SK-N-SH treated with all-trans-retinoic acid at 6 μM for 48 hours (cell line): ENCODE data around the gene LAMB4.

ENCODE experiments used
- BACH2 ChIP-seq: fragments of 250-450 bp; sonication (Bioruptor Pico); IDR thresholded peaks from 2 replicates; pipeline ENCODE4 v1.9.0; 2021; ENCODE audit warnings: mild to moderate bottlenecking, borderline replicate concordance
- CREB5 ChIP-seq: fragments of 250-450 bp; sonication (Bioruptor Pico); IDR thresholded peaks from 2 replicates; pipeline ENCODE4 v1.5.1; 2020; ENCODE audit warnings: low read depth, mild to moderate bottlenecking, moderate library complexity
- CSDC2 ChIP-seq: fragments of 250-450 bp; sonication (Bioruptor Pico); IDR thresholded peaks from 2 replicates; pipeline ENCODE4 v1.5.0; 2020; ENCODE audit warnings: mild to moderate bottlenecking, moderate library complexity
- CSRNP3 ChIP-seq: fragments of 250-450 bp; sonication (Bioruptor Pico); IDR thresholded peaks from 2 replicates; pipeline ENCODE4 v1.5.1; 2021; ENCODE audit warnings: mild to moderate bottlenecking, moderate library complexity
- GLIS3 ChIP-seq: fragments of 250-450 bp; sonication (Bioruptor Pico); IDR thresholded peaks from 2 replicates; pipeline ENCODE4 v1.5.0; 2020; ENCODE audit warnings: mild to moderate bottlenecking, moderate library complexity
- OSR1 ChIP-seq: fragments of 250-450 bp; sonication (Bioruptor Pico); IDR thresholded peaks from 2 replicates; pipeline ENCODE4 v1.8.0; 2022; ENCODE audit warnings: moderate library complexity, mild to moderate bottlenecking, inconsistent platforms
- PATZ1 ChIP-seq: fragments of 250-450 bp; sonication (Bioruptor Pico); IDR thresholded peaks from 2 replicates; pipeline ENCODE4 v1.8.0; 2020; ENCODE audit warnings: mild to moderate bottlenecking, moderate library complexity, borderline replicate concordance
- POU6F1 ChIP-seq: fragments of 250-450 bp; sonication (Bioruptor Pico); IDR thresholded peaks from 2 replicates; pipeline ENCODE4 v1.8.0; 2021; ENCODE audit warnings: low read depth, mild to moderate bottlenecking, moderate library complexity, borderline replicate concordance
- ZC3H10 ChIP-seq: fragments of 250-450 bp; sonication (Bioruptor Pico); IDR thresholded peaks from 2 replicates; pipeline ENCODE4 v1.5.1; 2021; ENCODE audit warnings: mild to moderate bottlenecking, moderate library complexity
- ZFP3 ChIP-seq: fragments of 250-450 bp; sonication (Bioruptor Pico); IDR thresholded peaks from 2 replicates; pipeline ENCODE4 v1.5.0; 2020; ENCODE audit warnings: mild to moderate bottlenecking, moderate library complexity
- ZFP30 ChIP-seq: fragments of 450-650 bp; formaldehyde crosslinking; IDR thresholded peaks from 2 replicates; pipeline ENCODE4 v1.5.0; 2022; ENCODE audit warnings: mild to moderate bottlenecking, moderate library complexity
- ZNF565 ChIP-seq: fragments of 450-650 bp; formaldehyde crosslinking; conservative IDR thresholded peaks from 2 replicates; pipeline ENCODE4 v1.5.0; 2020; ENCODE audit warnings: low read depth, mild to moderate bottlenecking, moderate library complexity
- ZNF8 ChIP-seq: fragments of 450-650 bp; formaldehyde crosslinking; IDR thresholded peaks from 2 replicates; pipeline ENCODE4 v1.5.0; 2020; ENCODE audit warnings: mild to moderate bottlenecking, moderate library complexity

- no peak for TF ChIP-seq ZNF8 (CRISPR knock-in tag)
- no peak for TF ChIP-seq POU6F1
- no peak for TF ChIP-seq CSRNP3
- no peak for TF ChIP-seq BACH2 (CRISPR knock-in tag)
- TF ChIP-seq PATZ1 (CRISPR knock-in tag): no peak
- TF ChIP-seq CSDC2 (CRISPR knock-in tag): no peak
- TF ChIP-seq OSR1 (CRISPR knock-in tag): no peak
- TF ChIP-seq ZFP3 (CRISPR knock-in tag): no peak
- no peak for TF ChIP-seq ZC3H10 (CRISPR knock-in tag)
- TF ChIP-seq CREB5 (CRISPR knock-in tag): no peak
- TF ChIP-seq ZFP30 (CRISPR knock-in tag): no peak
- TF ChIP-seq ZNF565 (CRISPR knock-in tag): no peak
- TF ChIP-seq GLIS3: no peak
Measured at GRCh38 chr7:108099713-108100112, 30.4 kb downstream of the LAMB4 start.
